ENCODE results near the gene ATP6V0A1. TPM values are rescaled to one million over a fixed set of nuclear protein-coding genes. Genes with fewer than 3 reads are reported as not detected.

The ATP6V0A1 gene
- total RNA-seq, 2 experiments from 2014 or later = 10.4 to 14.4 TPM

DNA sequence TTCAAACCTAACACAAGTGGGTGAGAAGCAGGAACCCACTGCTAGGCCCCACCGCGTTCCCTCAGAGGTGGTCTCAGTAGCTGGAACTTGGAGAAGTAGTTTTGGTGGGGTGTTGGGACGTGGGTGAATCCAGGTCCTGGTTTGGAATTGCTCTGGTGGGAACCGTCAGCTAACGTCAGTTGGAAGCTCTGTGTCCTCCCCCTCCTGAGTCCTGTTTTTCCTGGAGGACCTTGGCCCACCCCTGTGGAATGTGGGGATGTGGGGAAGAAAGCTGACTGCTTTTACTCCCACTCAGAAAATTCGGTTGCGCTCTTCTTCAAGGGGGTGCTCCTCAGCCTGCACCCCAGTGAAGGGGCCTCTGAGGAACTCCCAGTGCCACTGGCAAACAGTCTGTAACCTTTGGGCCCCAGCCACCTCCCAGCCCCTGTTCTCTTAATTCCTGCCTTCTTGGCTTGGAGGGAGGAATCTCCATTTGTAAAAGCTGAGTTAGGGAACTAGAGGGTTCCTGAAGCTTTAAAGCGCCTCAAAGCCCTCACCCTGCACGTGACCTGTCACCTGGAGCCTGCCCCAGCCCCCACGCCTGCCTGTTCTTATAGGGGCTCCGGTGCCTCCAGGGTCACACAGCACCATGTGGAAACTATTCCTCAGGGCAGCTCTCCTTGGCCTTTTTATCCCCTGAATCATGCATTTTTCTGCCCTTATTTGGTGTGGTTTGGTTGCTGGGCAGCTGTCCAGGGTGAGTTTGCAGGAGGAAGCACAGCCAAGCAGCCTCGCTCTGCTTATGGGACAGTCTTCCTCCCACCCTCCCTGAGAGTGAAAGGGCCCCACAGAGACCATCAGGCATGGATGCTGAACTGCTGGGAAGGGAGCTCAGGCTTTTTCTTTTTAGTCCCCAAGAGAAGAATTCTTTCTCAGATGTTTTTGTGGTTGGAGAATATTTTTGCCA is 61.1 kb downstream of the ATP6V0A1 start:
- no peaks in the 10 kb centered on the region for H3K27me3 Mint-ChIP-seq
- no peak overlapping the region for H3K27ac ChIP-seq (ENCODE audit: low read depth in 1 of 2, low read length in 2 of 2)
- TF ChIP-seq CTCF (IDR thresholded peaks at IDR 0.05) = no peak
- CTCF ChIA-PET = interaction anchor here (1.2 to 2.7 kb wide), 2 partner anchors 92 to 298 kb away, joined by 3 to 18 read pairs; no protein-coding TSS in a partner anchor
- H3K4me1 ChIP-seq (ENCODE audit: insufficient read depth, low read length) = peaks cover 6% of the 10 kb centered on the region
- no peaks in the 10 kb centered on the region for H3K27me3 ChIP-seq (ENCODE audit: control insufficient read depth in 1 of 2, insufficient read depth in 2 of 2, low read length in 2 of 2)
- peaks cover 7% of the 10 kb centered on the region for H3K36me3 Mint-ChIP-seq (ENCODE audit: low read depth)
- H3K9me3 ChIP-seq (ENCODE audit: control insufficient read depth in 1 of 2, insufficient read depth in 1 of 2, low read length in 2 of 2) = no peaks in the 10 kb centered on the region
- no peak for ATAC-seq (ENCODE audit: poor library complexity)
- POLR2A ChIA-PET = interaction anchor here (1.4 kb wide), 1 partner anchor 131 kb away, joined by 4 read pairs; the partner anchor contains the start of gene STAT3
- no peaks in the 10 kb centered on the region for H3K9me3 Mint-ChIP-seq
- H3K36me3 ChIP-seq (ENCODE audit: insufficient read depth, low read length) = peaks cover 7% of the 10 kb centered on the region
- H3K4me3 ChIP-seq (ENCODE audit: low read length) = no peak overlapping the region
- DNase-seq = no peak
- H3K27ac Mint-ChIP-seq = no peak overlapping the region
- peaks cover 8% of the 10 kb centered on the region for H3K4me1 Mint-ChIP-seq (ENCODE audit: low read depth)
- intact Hi-C loops (cut with DNase I, micrococcal nuclease) = loop anchor here (5.0 to 10.0 kb wide), 3 partner anchors 113 to 495 kb away; partner anchors contain the start of gene NKIRAS2 (in 1 of the 2)
- no peak overlapping the region for H3K4me3 Mint-ChIP-seq

DNA sequence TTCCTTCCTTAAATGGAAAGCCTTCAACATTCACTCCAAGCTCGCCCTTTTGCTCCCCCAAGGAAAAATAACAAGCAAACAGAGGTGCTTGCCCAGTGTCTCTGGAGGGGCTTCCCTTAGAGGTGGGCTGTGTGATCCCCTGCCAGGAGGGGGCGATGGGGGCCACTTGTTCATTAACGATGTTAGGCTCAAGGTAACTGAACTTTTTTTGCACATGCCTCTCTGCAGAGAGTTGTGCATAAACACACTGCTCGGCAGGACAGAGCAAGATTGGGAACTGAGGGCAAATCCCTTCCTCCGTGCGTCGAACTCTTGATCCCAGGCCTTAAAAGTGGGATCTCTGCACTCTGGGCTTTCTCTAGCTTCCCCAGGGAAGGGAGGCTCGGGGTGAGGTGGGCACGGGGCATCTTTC is 61.9 kb downstream of the ATP6V0A1 start:
- Mint-ChIP-seq H3K4me1 (ENCODE audit: low read depth) (peaks cover 8% of the 10 kb centered on the region), H3K27me3 (peaks cover 3% of the 10 kb centered on the region), H3K36me3 (ENCODE audit: low read depth) (peaks cover 4% of the 10 kb centered on the region), H3K9me3 (no peaks in the 10 kb centered on the region), H3K4me3 (no peak overlapping the region), H3K27ac (no peak overlapping the region)
- TF ChIP-seq CTCF (IDR thresholded peaks at IDR 0.05) = no peak
- Histone ChIP-seq H3K9me3 (ENCODE audit: control insufficient read depth in 1 of 2, insufficient read depth in 1 of 2, low read length in 2 of 2) (no peaks in the 10 kb centered on the region), H3K36me3 (ENCODE audit: insufficient read depth, low read length) (peaks cover 7% of the 10 kb centered on the region), H3K27me3 (ENCODE audit: control insufficient read depth in 1 of 2, insufficient read depth in 2 of 2, low read length in 2 of 2) (no peaks in the 10 kb centered on the region), H3K27ac (ENCODE audit: low read depth in 1 of 2, low read length in 2 of 2) (no peak overlapping the region), H3K4me3 (ENCODE audit: low read length) (no peak overlapping the region), H3K4me1 (ENCODE audit: insufficient read depth, low read length) (peaks cover 6% of the 10 kb centered on the region)
- intact Hi-C loops (cut with DNase I, micrococcal nuclease) = no loop called here
- ChIA-PET POLR2A (interaction anchor here (1.4 kb wide), 1 partner anchor 132 kb away, joined by 4 read pairs; the partner anchor contains the start of gene STAT3), CTCF (interaction anchor here (1.2 kb wide), 1 partner anchor 299 kb away, joined by 3 read pairs; no protein-coding TSS in a partner anchor)
- DNase-seq (peak in 2 of 14 experiments; percentile 24 to 46), ATAC-seq (ENCODE audit: poor library complexity) (no peak)

DNA sequence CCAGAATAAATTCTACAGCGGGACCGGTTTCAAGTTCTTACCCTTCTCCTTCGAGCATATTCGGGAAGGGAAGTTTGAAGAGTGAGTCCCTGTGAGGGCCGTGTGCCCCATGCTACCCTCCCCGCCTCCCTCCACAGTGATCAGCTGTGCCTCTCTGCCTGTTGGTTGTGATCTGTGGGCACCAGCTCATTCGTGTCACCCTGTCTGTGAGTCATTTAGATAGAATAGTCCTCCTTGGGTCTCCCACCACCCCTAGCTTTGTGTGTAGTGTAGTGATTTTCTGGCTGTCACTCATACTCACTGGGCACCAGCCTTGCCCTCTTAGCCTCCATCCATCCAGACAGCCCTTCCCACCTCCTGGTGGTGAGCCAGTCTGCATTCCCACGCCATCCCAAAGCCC is 62.4 kb downstream of the ATP6V0A1 start:
- Histone ChIP-seq H3K36me3 (ENCODE audit: insufficient read depth, low read length) (peaks cover 7% of the 10 kb centered on the region), H3K4me3 (ENCODE audit: low read length) (no peak overlapping the region), H3K27ac (ENCODE audit: low read depth in 1 of 2, low read length in 2 of 2) (no peak overlapping the region), H3K27me3 (ENCODE audit: control insufficient read depth in 1 of 2, insufficient read depth in 2 of 2, low read length in 2 of 2) (no peaks in the 10 kb centered on the region), H3K4me1 (ENCODE audit: insufficient read depth, low read length) (peaks cover 6% of the 10 kb centered on the region), H3K9me3 (ENCODE audit: control insufficient read depth in 1 of 2, insufficient read depth in 1 of 2, low read length in 2 of 2) (no peaks in the 10 kb centered on the region)
- Mint-ChIP-seq H3K4me1 (ENCODE audit: low read depth) (peaks cover 8% of the 10 kb centered on the region), H3K36me3 (ENCODE audit: low read depth) (peaks cover 4% of the 10 kb centered on the region), H3K27me3 (peaks cover 3% of the 10 kb centered on the region), H3K4me3 (no peak overlapping the region), H3K27ac (no peak overlapping the region), H3K9me3 (no peaks in the 10 kb centered on the region)
- ChIA-PET CTCF (no interaction called here), POLR2A (interaction anchor here (1.4 kb wide), 1 partner anchor 133 kb away, joined by 4 read pairs; the partner anchor contains the start of gene STAT3)
- intact Hi-C loops (cut with DNase I, micrococcal nuclease) = no loop called here
- DNase-seq (no peak), ATAC-seq (ENCODE audit: poor library complexity) (no peak)
- no peak for TF ChIP-seq CTCF (IDR thresholded peaks at IDR 0.05)
